Right lobe of liver (tissue), 4 donors: ENCODE results near the gene LPCAT1.

Experiments
- CTCF ChIP-seq, 4 donors: fragments of 200-600 bp in 3 of 4; fragments of 450-650 bp in 1 of 4; IDR thresholded peaks; one replicate each; pipeline versions ENCODE4 v1.5.1 to v1.8.0; 2016 to 2022; ENCODE audit warnings: antibody characterized with exemption in 4 of 4, mild to moderate bottlenecking in 2 of 4
- POLR2A ChIP-seq: fragments of 450-650 bp; IDR thresholded peaks from one replicate; pipeline ENCODE4 v1.6.1; 2017; ENCODE audit warnings: antibody characterized with exemption, mild to moderate bottlenecking
- donor health status: DM: no; HTN: no; CAD: no.
- donor health status: DM: no; HTN: no; CAD: no.
- donor health status: DM: no; HTN: yes; CAD: no.

DNA sequence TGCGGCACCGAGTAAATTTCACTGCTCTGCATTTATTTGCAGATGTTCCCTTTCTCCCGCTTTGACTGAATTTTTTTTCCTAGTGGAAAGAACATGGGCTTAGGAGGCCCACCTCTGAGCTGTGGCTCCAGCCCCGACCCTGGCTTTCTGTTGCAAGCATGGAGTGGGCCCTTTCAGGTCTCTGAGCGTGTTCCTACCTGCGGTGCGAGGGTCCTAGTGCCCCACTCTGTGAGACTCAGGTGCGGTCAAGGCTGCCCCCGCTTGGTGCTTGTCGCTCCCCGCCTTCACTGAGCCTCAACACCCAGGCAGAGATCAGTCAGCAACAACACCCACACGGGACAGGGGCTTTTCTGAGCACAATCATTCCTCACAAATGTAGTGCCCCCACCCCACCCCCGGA is 110.5 kb downstream of the LPCAT1 start:
- no peak for TF ChIP-seq POLR2A
- no peak for TF ChIP-seq CTCF (IDR thresholded peaks at IDR 0.05)
